Measurements from ENCODE around the gene DENND1A.

DNA sequence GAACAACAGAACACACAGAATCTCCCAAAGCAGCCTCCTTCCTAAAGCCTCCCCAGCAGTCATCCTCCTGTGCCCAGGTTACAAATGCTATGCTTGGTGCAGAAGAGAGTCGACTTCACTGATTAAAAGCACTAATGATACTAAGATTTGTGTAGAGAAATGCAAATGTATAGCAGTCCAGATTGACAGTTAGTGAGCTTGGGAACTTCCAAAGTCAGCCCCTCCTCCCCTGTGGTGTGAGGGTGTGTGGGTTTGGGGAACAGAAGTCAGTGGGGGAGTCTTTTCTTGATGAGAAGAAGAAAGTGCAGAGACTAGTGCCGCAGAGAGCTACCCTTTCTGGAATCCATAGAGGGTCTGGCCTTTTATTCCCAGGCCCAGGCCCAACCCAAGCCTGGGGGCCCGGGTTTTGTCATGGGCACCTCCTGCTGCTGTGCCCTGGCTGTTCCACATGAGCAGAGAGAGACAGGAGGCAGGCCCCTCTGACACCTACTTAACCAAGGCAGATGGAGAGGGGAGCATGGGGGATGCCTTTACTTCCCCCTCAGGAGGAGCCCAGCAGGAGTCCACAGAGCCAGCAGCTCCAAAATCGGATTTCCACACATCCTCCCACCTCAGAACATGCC is 173.3 kb downstream of the DENND1A start:
- TF ChIP-seq, protein P1, sequence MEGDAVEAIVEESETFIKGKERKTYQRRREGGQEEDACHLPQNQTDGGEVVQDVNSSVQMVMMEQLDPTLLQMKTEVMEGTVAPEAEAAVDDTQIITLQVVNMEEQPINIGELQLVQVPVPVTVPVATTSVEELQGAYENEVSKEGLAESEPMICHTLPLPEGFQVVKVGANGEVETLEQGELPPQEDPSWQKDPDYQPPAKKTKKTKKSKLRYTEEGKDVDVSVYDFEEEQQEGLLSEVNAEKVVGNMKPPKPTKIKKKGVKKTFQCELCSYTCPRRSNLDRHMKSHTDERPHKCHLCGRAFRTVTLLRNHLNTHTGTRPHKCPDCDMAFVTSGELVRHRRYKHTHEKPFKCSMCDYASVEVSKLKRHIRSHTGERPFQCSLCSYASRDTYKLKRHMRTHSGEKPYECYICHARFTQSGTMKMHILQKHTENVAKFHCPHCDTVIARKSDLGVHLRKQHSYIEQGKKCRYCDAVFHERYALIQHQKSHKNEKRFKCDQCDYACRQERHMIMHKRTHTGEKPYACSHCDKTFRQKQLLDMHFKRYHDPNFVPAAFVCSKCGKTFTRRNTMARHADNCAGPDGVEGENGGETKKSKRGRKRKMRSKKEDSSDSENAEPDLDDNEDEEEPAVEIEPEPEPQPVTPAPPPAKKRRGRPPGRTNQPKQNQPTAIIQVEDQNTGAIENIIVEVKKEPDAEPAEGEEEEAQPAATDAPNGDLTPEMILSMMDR (IDR thresholded peaks at IDR 0.05; ENCODE audit: insufficient read depth, low read length, poor library complexity, severe bottlenecking) = no peak
- no peak for TF ChIP-seq EZH2phosphoT487 (conservative IDR thresholded peaks at IDR 0.05; ENCODE audit: low read length)

Data from SU-DHL-6 (cell line).